CD4-positive, alpha-beta T cell (primary cell): ENCODE results near the gene HES5. TPM values are rescaled to one million over a fixed set of nuclear protein-coding genes. Genes with fewer than 3 reads are reported as not detected.

Source experiments
- ATAC-seq: fragments of 200-7000 bp; cut with Tn5 transposase; one replicate; pipeline ENCODE4 v1.10.0; 2022; ENCODE audit warnings: mild to moderate bottlenecking; ENCODE audit not compliant: poor library complexity
- CTCF ChIA-PET: fragments of 350-600 bp; sonication (Branson Sonifier 250); formaldehyde crosslinking; loops from one replicate; lab custom pipeline; 2021; ENCODE audit warnings: antibody characterized with exemption, inconsistent platforms; lab: Charles Lee
- POLR2A ChIA-PET: fragments of 350-600 bp; sonication (Branson Sonifier 250); formaldehyde crosslinking; loops from one replicate; lab custom pipeline; 2021; ENCODE audit warnings: antibody characterized with exemption, inconsistent platforms; lab: Charles Lee
- DNase-seq, 14 experiments: peaks; one replicate each; pipeline ENCODE4 v3.0.0-alpha.2; 2013 to 2020; ENCODE audit warnings: mixed read lengths in 2 of 14
- H3K27ac ChIP-seq, 2 donors: one replicate each; pipeline versions ENCODE4 v1.5.1 to v1.7.0; 2013; ENCODE audit warnings: low read length in 2 of 2, low read depth in 1 of 2, mild to moderate bottlenecking in 1 of 2
- H3K27me3 ChIP-seq, 2 experiments: 1 replicate in 1 of 2; 2 replicates in 1 of 2; pipeline versions ENCODE4 v1.6.1 to v1.7.0; 2013; ENCODE audit warnings: low read length in 2 of 2, control low read depth in 1 of 2, mild to moderate bottlenecking in 1 of 2, moderate library complexity in 1 of 2; ENCODE audit not compliant: insufficient read depth in 2 of 2, control insufficient read depth in 1 of 2
- H3K36me3 ChIP-seq: one replicate; pipeline ENCODE4 v1.6.1; 2013; ENCODE audit warnings: low read length, control low read depth; ENCODE audit not compliant: insufficient read depth
- H3K4me1 ChIP-seq: one replicate; pipeline ENCODE4 v1.6.1; 2013; ENCODE audit warnings: low read length, control low read depth; ENCODE audit not compliant: insufficient read depth
- H3K4me3 ChIP-seq: one replicate; pipeline ENCODE4 v1.5.1; 2013; ENCODE audit warnings: mild to moderate bottlenecking, low read length, moderate library complexity
- H3K9me3 ChIP-seq, 2 experiments: 1 replicate in 1 of 2; 2 replicates in 1 of 2; pipeline versions ENCODE4 v1.6.1 to v1.7.0; 2013; ENCODE audit warnings: low read length in 2 of 2, mild to moderate bottlenecking in 2 of 2, control low read depth in 1 of 2, moderate library complexity in 1 of 2; ENCODE audit not compliant: control insufficient read depth in 1 of 2, insufficient read depth in 1 of 2
- H3K27ac Mint-ChIP-seq: one replicate; pipeline ENCODE4 v1.8.0; 2020; ENCODE audit warnings: mixed read lengths
- H3K27me3 Mint-ChIP-seq: one replicate; pipeline ENCODE4 v1.8.0; 2021; ENCODE audit warnings: mixed read lengths
- H3K36me3 Mint-ChIP-seq: one replicate; pipeline ENCODE4 v1.8.0; 2021; ENCODE audit warnings: low read depth, mixed read lengths
- H3K4me1 Mint-ChIP-seq: one replicate; pipeline ENCODE4 v1.8.0; 2021; ENCODE audit warnings: low read depth, mixed read lengths
- H3K4me3 Mint-ChIP-seq: one replicate; pipeline ENCODE4 v1.8.0; 2020; ENCODE audit warnings: mild to moderate bottlenecking, mixed read lengths
- H3K9me3 Mint-ChIP-seq: one replicate; pipeline ENCODE4 v1.8.0; 2020; ENCODE audit warnings: mixed read lengths
- CTCF ChIP-seq: fragments of 200-600 bp; IDR thresholded peaks from one replicate; pipeline ENCODE4 v1.8.0; 2022; ENCODE audit warnings: antibody characterized with exemption, mild to moderate bottlenecking
- intact Hi-C, 2 experiments: fragments of 100-400 bp; cut with DNase I in 1 of 2; cut with micrococcal nuclease in 1 of 2; formaldehyde crosslinking; loops; one replicate each; pipeline versions ENCODE4 v1.15.1 to v1.9.0; 2023 to 2025; cut with DNase I, micrococcal nuclease
- total RNA-seq, 174 experiments: library from RNA in 2 of 174; stranded (reverse) in 2 of 174; gene quantifications; one replicate each; pipeline ENCODE4 v1.2.3 and lab custom pipeline; 2021 to 2026

Gene HES5
- total RNA-seq, 2 experiments from 2014 or later, result not detected

GRCh38 chr1:2546515-2547209 lies 16.6 kb upstream of the HES5 start:
- Mint-ChIP-seq H3K4me3 (peak overlapping the region; percentile 95), H3K9me3 (no peaks in the 10 kb centered on the region), H3K36me3 (peaks cover 5% of the 10 kb centered on the region), H3K4me1 (peaks cover 31% of the 10 kb centered on the region), H3K27ac (peak overlapping the region; percentile 99), H3K27me3 (no peaks in the 10 kb centered on the region)
- peak; percentile 19 for TF ChIP-seq CTCF
- Histone ChIP-seq H3K27me3 (no peaks in the 10 kb centered on the region), H3K27ac (peak overlapping the region; percentile 96 to 99), H3K4me1 (peaks cover 62% of the 10 kb centered on the region), H3K36me3 (no peaks in the 10 kb centered on the region), H3K9me3 (no peaks in the 10 kb centered on the region), H3K4me3 (peak overlapping the region; percentile 81)
- ChIA-PET POLR2A (interaction anchor here (0.8 to 4.9 kb wide), 13 partner anchors 10 to 352 kb away, joined by 3 to 164 read pairs (median 20); partner anchors contain the start of genes FAAP20, HES5, MORN1 and PANK4), CTCF (interaction anchor here (0.9 to 5.3 kb wide), 8 partner anchors 17 to 352 kb away, joined by 3 to 37 read pairs (median 6); partner anchors contain the start of genes FAAP20, HES5 and PANK4)
- ATAC-seq (peak; percentile 54), DNase-seq (peak; percentile 60 to 96 (median 82))
- intact Hi-C loops, result loop anchor here (1.0 to 10.0 kb wide), 3 partner anchors 20 to 412 kb away; partner anchors contain the start of gene PANK4 (in 1 of the 2)

GRCh38 chr1:2545754-2546514 lies 15.9 kb upstream of the HES5 start:
- ChIA-PET CTCF (interaction anchor here (0.9 to 5.3 kb wide), 5 partner anchors 16 to 351 kb away, joined by 3 to 37 read pairs (median 4); partner anchors contain the start of genes FAAP20, HES5 and PANK4), POLR2A (interaction anchor here (0.8 to 4.9 kb wide), 11 partner anchors 11 to 351 kb away, joined by 3 to 164 read pairs (median 6); partner anchors contain the start of genes FAAP20, HES5, MORN1 and PANK4)
- Histone ChIP-seq H3K36me3 (no peaks in the 10 kb centered on the region), H3K27me3 (peaks cover 0 to 2% of the 10 kb centered on the region in 2 experiments), H3K9me3 (no peaks in the 10 kb centered on the region), H3K4me1 (peaks cover 70% of the 10 kb centered on the region), H3K4me3 (peak overlapping the region; percentile 81), H3K27ac (peak overlapping the region; percentile 96 to 99)
- TF ChIP-seq CTCF, result no peak
- ATAC-seq, result peak; percentile 45
- peaks cover 5% of the 10 kb centered on the region for H3K36me3 Mint-ChIP-seq
- peak; percentile 82 to 97 (median 88) for DNase-seq
- H3K27ac Mint-ChIP-seq, result peak overlapping the region; percentile 99
- H3K27me3 Mint-ChIP-seq, result no peaks in the 10 kb centered on the region
- peaks cover 38% of the 10 kb centered on the region for H3K4me1 Mint-ChIP-seq
- intact Hi-C loops, result loop anchor here in 1 of 2 experiments (10.0 kb wide), 1 partner anchor 411 kb away; no protein-coding TSS in a partner anchor
- no peaks in the 10 kb centered on the region for H3K9me3 Mint-ChIP-seq
- H3K4me3 Mint-ChIP-seq, result peak overlapping the region; percentile 95
